GM18505 (cell line): ENCODE measurements around the gene LRIT2.
"Not testable (repeated sequence)": the region's sequence is repeated elsewhere in the genome, so short reads cannot be mapped to it uniquely, and the experiment has no call there.

Experiments
- ATAC-seq: cut with Tn5 transposase; IDR thresholded peaks from one replicate; pipeline ENCODE4 v1.9.1; 2021; ENCODE audit not compliant: unreplicated experiment
- POLR2A ChIP-seq: IDR thresholded peaks from 4 replicates; pipeline ENCODE4 v1.6.1; 2011; ENCODE audit warnings: borderline replicate concordance; ENCODE audit not compliant: insufficient read depth, insufficient read length; ENCODE audit errors: extremely low read depth

The LRIT2 gene

GRCh38 chr10:84194424-84195043 is 30.8 kb downstream of the LRIT2 start, which contains the start of gene CDHR1:
TSS of gene CDHR1 (plus strand) at chr10:84194537. CDS start at chr10:84194761, 224 bp downstream.
- TF ChIP-seq POLR2A: no peak
- ATAC-seq: peak; percentile 63

GRCh38 chr10:84193846-84194423 is 31.4 kb downstream of the LRIT2 start:
- ATAC-seq: no peak

GRCh38 chr10:84193327-84193726 is 32.0 kb downstream of the LRIT2 start:
- no peak for ATAC-seq
- no peak for TF ChIP-seq POLR2A

More at GRCh38 chr10:84193846-84194423, 31.4 kb downstream of the LRIT2 start:
- TF ChIP-seq POLR2A: no peak

GRCh38 chr10:84191106-84191505 is 34.2 kb downstream of the LRIT2 start:
- no peak for TF ChIP-seq POLR2A
- no peak for ATAC-seq

- no peak for ATAC-seq
- no peak for TF ChIP-seq POLR2A
These were observed 34.7 kb downstream of the LRIT2 start for GRCh38 chr10:84190621-84191020.

GRCh38 chr10:84188815-84189214 is 36.5 kb downstream of the LRIT2 start:
- no peak for TF ChIP-seq POLR2A

GRCh38 chr10:84185526-84186175 is 39.7 kb downstream of the LRIT2 start:
- no peak for TF ChIP-seq POLR2A
- no peak for ATAC-seq

More at GRCh38 chr10:84188815-84189214, 36.5 kb downstream of the LRIT2 start:
- ATAC-seq: no peak

- ATAC-seq: no peak
- TF ChIP-seq POLR2A: no peak
These were observed 40.8 kb downstream of the LRIT2 start for GRCh38 chr10:84184517-84184916.

GRCh38 chr10:84181631-84182030 is 43.7 kb downstream of the LRIT2 start:
- ATAC-seq: no peak
- no peak for TF ChIP-seq POLR2A

- ATAC-seq: not testable (repeated sequence)
These were observed 45.0 kb downstream of the LRIT2 start for GRCh38 chr10:84180386-84180785.

- ATAC-seq: peak; percentile 89
- TF ChIP-seq POLR2A: no peak
These were observed 46.2 kb downstream of the LRIT2 start for GRCh38 chr10:84179059-84179710.

GRCh38 chr10:84178160-84178609 is 47.2 kb downstream of the LRIT2 start:
- ATAC-seq: no peak
- TF ChIP-seq POLR2A: no peak

- peak; percentile 50 for ATAC-seq
- TF ChIP-seq POLR2A: no peak
These were observed 47.7 kb downstream of the LRIT2 start for GRCh38 chr10:84177541-84178141.
